H1 (cell line): Measurements from ENCODE around the gene TUBA4B. TPM values are rescaled to one million over a fixed set of nuclear protein-coding genes. Genes with fewer than 3 reads are reported as not detected.

ENCODE experiments used
- CTCF ChIA-PET: fragments of 300-600 bp; sonication (Branson Sonifier 250); formaldehyde crosslinking; loops from one replicate; lab custom pipeline; 2021; ENCODE audit not compliant: partially characterized antibody; lab: Charles Lee
- POLR2A ChIA-PET: fragments of 300-600 bp; sonication (Branson Sonifier 250); formaldehyde crosslinking; loops from one replicate; lab custom pipeline; 2021; ENCODE audit warnings: inconsistent platforms; ENCODE audit not compliant: partially characterized antibody; lab: Charles Lee
- DNase-seq, 2 experiments: peaks; one replicate each; pipeline versions ENCODE4 v3.0.0 to v3.0.0-alpha.2; 2010 to 2022; ENCODE audit warnings: low spot score in 2 of 2, low read depth in 1 of 2, mixed read lengths in 1 of 2
- FAIRE-seq: peaks from 2 replicates; lab custom pipeline; 2011; peaks lifted over from hg19 to GRCh38; lab: Jason Lieb, UNC
- H2AFZ ChIP-seq: 2 replicates; pipeline ENCODE4 v1.8.1; 2012; ENCODE audit warnings: low read length, inconsistent platforms
- H2AK5ac ChIP-seq: 2 replicates; pipeline ENCODE4 v1.6.1; 2013; ENCODE audit warnings: low read depth, low read length
- H2BK120ac ChIP-seq: replicated peaks from 2 replicates; pipeline ENCODE3; 2013; ENCODE audit warnings: low read depth, low read length, inconsistent platforms
- H2BK12ac ChIP-seq: 2 replicates; pipeline ENCODE4 v1.6.1; 2013; ENCODE audit warnings: low read depth, low read length
- H2BK15ac ChIP-seq: 2 replicates; pipeline ENCODE4 v1.6.1; 2013; ENCODE audit warnings: low read length
- H2BK20ac ChIP-seq: 2 replicates; pipeline ENCODE4 v1.6.1; 2013; ENCODE audit warnings: low read length
- H2BK5ac ChIP-seq: 2 replicates; pipeline ENCODE4 v1.6.1; 2013; ENCODE audit warnings: low read depth, low read length
- H3K14ac ChIP-seq: 2 replicates; pipeline ENCODE4 v1.6.1; 2013; ENCODE audit warnings: inconsistent platforms; ENCODE audit not compliant: insufficient read length
- H3K18ac ChIP-seq: 2 replicates; pipeline ENCODE4 v1.6.1; 2013; ENCODE audit warnings: low read length; ENCODE audit errors: extremely low read depth
- H3K23ac ChIP-seq: 2 replicates; pipeline ENCODE4 v1.6.1; 2013; ENCODE audit warnings: inconsistent platforms; ENCODE audit not compliant: insufficient read length
- H3K23me2 ChIP-seq: 2 replicates; pipeline ENCODE4 v1.6.1; 2013; ENCODE audit warnings: low read depth, low read length
- H3K27ac ChIP-seq: 2 replicates; pipeline ENCODE4 v1.6.1; 2011; ENCODE audit warnings: low read depth, low read length, inconsistent platforms
- H3K27me3 ChIP-seq, 4 experiments: replicated peaks in 1 of 4; 1 replicate in 1 of 4; 2 replicates in 3 of 4; pipeline versions ENCODE4 v1.6.1 to v1.8.1; 2011 to 2013; ENCODE audit warnings: low read length in 3 of 4, mild to moderate bottlenecking in 3 of 4, inconsistent platforms in 2 of 4, mixed read lengths in 2 of 4, moderate library complexity in 1 of 4; ENCODE audit not compliant: control insufficient read depth in 3 of 4, insufficient read depth in 3 of 4; ENCODE audit errors: extremely low read depth in 1 of 4
- H3K36me3 ChIP-seq, 4 experiments: 2 replicates each; pipeline versions ENCODE4 v1.6.1 to v1.8.1; 2011 to 2013; ENCODE audit warnings: mild to moderate bottlenecking in 4 of 4, low read length in 3 of 4, moderate library complexity in 2 of 4, control low read depth in 1 of 4, inconsistent platforms in 1 of 4; ENCODE audit not compliant: insufficient read depth in 4 of 4, control insufficient read depth in 2 of 4
- H3K4ac ChIP-seq: replicated peaks from 2 replicates; pipeline ENCODE3; 2013; ENCODE audit warnings: low read length, low read depth, mixed read lengths, inconsistent platforms; ENCODE audit not compliant: insufficient read length
- H3K4me1 ChIP-seq, 4 experiments: replicated peaks in 1 of 4; 1 replicate in 1 of 4; 2 replicates in 3 of 4; pipeline versions ENCODE4 v1.6.1 to v1.8.1; 2011 to 2013; ENCODE audit warnings: low read length in 3 of 4, inconsistent platforms in 2 of 4, mixed read lengths in 1 of 4; ENCODE audit not compliant: insufficient read depth in 4 of 4, control insufficient read depth in 3 of 4
- H3K4me2 ChIP-seq, 2 experiments: 2 replicates each; pipeline versions ENCODE4 v1.6.1 to v1.8.1; 2011 to 2013; ENCODE audit warnings: low read depth in 2 of 2, low read length in 2 of 2, control low read depth in 1 of 2, inconsistent platforms in 1 of 2, mild to moderate bottlenecking in 1 of 2; ENCODE audit not compliant: insufficient read depth in 1 of 2
- H3K4me3 ChIP-seq, 4 experiments: fragments of 200-600, 300-600 bp in 1 of 4; sonication (generic), shearing (Covaris generic), sonication (Bioruptor Twin) in 1 of 4; 2 replicates each; pipeline versions ENCODE4 v1.5.1 to v1.8.1; 2011 to 2016; ENCODE audit warnings: low read length in 4 of 4, low read depth in 3 of 4, control low read depth in 2 of 4, inconsistent platforms in 2 of 4, mild to moderate bottlenecking in 2 of 4, mixed read lengths in 1 of 4, moderate library complexity in 1 of 4; ENCODE audit not compliant: insufficient read depth in 2 of 4; ENCODE audit errors: extremely low read depth in 1 of 4
- H3K56ac ChIP-seq: replicated peaks from 2 replicates; pipeline ENCODE3; 2013; ENCODE audit warnings: low read depth, mild to moderate bottlenecking, mixed read lengths, low read length, inconsistent platforms; ENCODE audit not compliant: insufficient read length
- H3K79me1 ChIP-seq: 2 replicates; pipeline ENCODE4 v1.6.1; 2013; ENCODE audit warnings: low read depth, low read length, control low read depth
- H3K79me2 ChIP-seq, 2 experiments: 2 replicates each; pipeline versions ENCODE4 v1.6.1 to v1.8.1; 2012 to 2013; ENCODE audit warnings: low read length in 2 of 2, mild to moderate bottlenecking in 2 of 2, inconsistent platforms in 1 of 2; ENCODE audit not compliant: insufficient read depth in 2 of 2, control insufficient read depth in 1 of 2
- H3K9ac ChIP-seq, 4 experiments: replicated peaks in 1 of 4; 1 replicate in 1 of 4; 2 replicates in 3 of 4; pipeline versions ENCODE4 v1.6.1 to v1.8.1; 2011 to 2013; ENCODE audit warnings: low read depth in 3 of 4, low read length in 3 of 4, control low read depth in 2 of 4, mild to moderate bottlenecking in 2 of 4, moderate library complexity in 2 of 4, inconsistent platforms in 1 of 4; ENCODE audit errors: extremely low read depth in 1 of 4
- H3K9me3 ChIP-seq, 2 experiments: 2 replicates each; pipeline versions ENCODE4 v1.6.1 to v1.8.1; 2012 to 2013; ENCODE audit warnings: mild to moderate bottlenecking in 2 of 2, moderate library complexity in 2 of 2, control low read depth in 1 of 2, inconsistent platforms in 1 of 2, low read depth in 1 of 2, low read length in 1 of 2, mixed read lengths in 1 of 2; ENCODE audit not compliant: insufficient read depth in 2 of 2
- H4K20me1 ChIP-seq, 2 experiments: replicated peaks in 1 of 2; 2 replicates each; pipeline versions ENCODE3 to v1.8.1; 2011 to 2013; ENCODE audit warnings: inconsistent platforms in 2 of 2, low read length in 2 of 2, mild to moderate bottlenecking in 1 of 2; ENCODE audit not compliant: insufficient read depth in 2 of 2, control insufficient read depth in 1 of 2
- H4K5ac ChIP-seq: 2 replicates; pipeline ENCODE4 v1.6.1; 2013; ENCODE audit warnings: low read length, low read depth, mixed read lengths, inconsistent platforms; ENCODE audit not compliant: insufficient read length
- H4K8ac ChIP-seq: 2 replicates; pipeline ENCODE4 v1.8.0; 2013; ENCODE audit warnings: mild to moderate bottlenecking, moderate library complexity, low read length, inconsistent platforms; ENCODE audit not compliant: insufficient read depth; ENCODE audit errors: extremely low read depth
- H4K91ac ChIP-seq: replicated peaks from 2 replicates; pipeline ENCODE3; 2013; ENCODE audit warnings: low read length, mixed read lengths, inconsistent platforms; ENCODE audit not compliant: insufficient read length
- CHD2 ChIP-seq: IDR thresholded peaks from 2 replicates; pipeline ENCODE4 v1.6.1; 2012; ENCODE audit warnings: low read length, improper control_type of control experiment
- KDM5A ChIP-seq: fragments of 200-600 bp; IDR thresholded peaks from 2 replicates; pipeline ENCODE4 v1.7.1; 2012; ENCODE audit warnings: mild to moderate bottlenecking, low read length, inconsistent platforms, mixed read lengths
- WGBS, 2 experiments: shearing (Covaris generic) in 1 of 2; methylation state at CpG; one replicate each; pipeline versions ENCODE4 v1.1.6 to v1.1.7; 2013 to 2015; ENCODE audit warnings: low lambda C conversion rate in 2 of 2, mixed read lengths in 2 of 2, inconsistent platforms in 1 of 2, low coverage in 1 of 2, missing lambda C conversion rate in 1 of 2; ENCODE audit not compliant: insufficient replicate concordance in 2 of 2, insufficient coverage in 1 of 2, insufficient read length in 1 of 2; ENCODE audit errors: extremely low coverage in 1 of 2, missing lambda C conversion rate in 1 of 2; 5-methylcytosine and 5-hydroxymethylcytosine counted together
- polyA plus RNA-seq, 7 experiments: library from polyadenylated mRNA; depleted of rRNA in 3 of 7; stranded (reverse) in 5 of 7; unstranded in 2 of 7; fragments of >200 nt in 5 of 7; fragments of 200-250 nt in 2 of 7; gene quantifications; 1 replicate in 5 of 7; 2 replicates in 1 of 7; 4 replicates in 1 of 7; pipeline versions ENCODE4 v1.2.1 to v1.2.3, GENCODE V29; 2011 to 2013; ENCODE audit warnings: missing spikeins in 2 of 7, mixed read lengths in 2 of 7
- total RNA-seq: library from RNA; stranded (reverse); fragmentation: NEBNext Ultra II Directional; extraction: Animal tissue kit (Norgen Biotek cat#: 25700); gene quantifications from 2 replicates; pipeline ENCODE4 v1.2.1, GENCODE V29; 2021

TUBA4B gene
- total and polyA plus RNA-seq, 2 of the 8 experiments (the other 6 are each of a cell fraction or from before 2014, with no cell fraction given) = 0.08 to 0.24 TPM

DNA sequence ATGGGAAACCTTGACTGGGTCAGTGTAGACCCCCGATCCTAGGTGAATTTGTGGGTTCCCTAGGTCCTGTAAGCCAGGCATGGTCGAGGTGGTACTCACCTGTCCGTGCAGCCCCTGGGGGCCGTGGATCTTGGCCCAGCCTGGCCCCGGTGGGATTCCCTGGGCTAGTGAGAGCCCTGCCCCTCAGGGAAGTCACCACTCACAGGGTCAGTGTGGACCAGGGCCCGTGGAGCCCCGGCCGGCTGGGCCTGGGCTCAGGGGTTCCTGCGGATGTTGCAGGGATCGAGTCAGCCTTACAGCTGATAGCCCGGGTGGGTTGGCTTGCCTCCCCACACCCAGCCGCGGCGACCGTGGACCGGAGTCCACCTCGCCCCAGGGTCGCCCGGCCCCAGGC is 24.1 kb upstream of the TUBA4B start:
- WGBS, 2 experiments = 9% methylated on average over 17 of the region's 19 CpGs; no CpG with 5 or more reads in 1 of the 2 experiments
- CTCF ChIA-PET = interaction anchor here (0.7 to 4.9 kb wide), 5 partner anchors 16 to 65 kb away, joined by 3 to 23 read pairs (median 4); partner anchors contain the start of genes GLB1L and STK16
- H3K23me2 ChIP-seq = peaks cover 7% of the 10 kb centered on the region; the same call in 1 of the 2 replicates

More for the DNA sequence above, 24.1 kb upstream of the TUBA4B start:
- no peak overlapping the region for H2BK12ac ChIP-seq
- H4K5ac ChIP-seq = no peak overlapping the region
- peak overlapping the region; percentile 71; the same call in 1 of the 2 replicates for H3K27ac ChIP-seq
- H3K4me3 ChIP-seq = peak overlapping the region; percentile 82 to 97 (median 92)
- peaks cover 0 to 12% of the 10 kb centered on the region in 2 experiments; a peak in 2 of 4 replicates for H3K79me2 ChIP-seq
- H2AFZ ChIP-seq = no peak overlapping the region
- no peaks in the 10 kb centered on the region for H3K9me3 ChIP-seq
- TF ChIP-seq KDM5A (0 out of 2 replicates have a peak, but pooled peaks have one; percentile 30), CHD2 (no peak)
- no peak overlapping the region for H4K8ac ChIP-seq
- H4K91ac ChIP-seq = no peak overlapping the region
- H2BK120ac ChIP-seq = no peak overlapping the region
- POLR2A ChIA-PET = interaction anchor here (0.9 to 4.6 kb wide), 10 partner anchors 9 to 102 kb away, joined by 3 to 57 read pairs (median 8); partner anchors contain the start of genes ABCB6, CNPPD1, DNAJB2 and GLB1L
- H3K4ac ChIP-seq = peak overlapping the region; percentile 32
- H4K20me1 ChIP-seq = peaks cover 0 to 3% of the 10 kb centered on the region in 2 experiments
- no peak for FAIRE-seq
- DNase-seq = no peak
- H2BK15ac ChIP-seq = no peak overlapping the region
- H3K27me3 ChIP-seq = no peaks in the 10 kb centered on the region; a peak in 1 of 7 replicates
- peaks cover 0 to 6% (median 3%) of the 10 kb centered on the region in 4 experiments; a peak in 5 of 7 replicates for H3K4me1 ChIP-seq
- H3K56ac ChIP-seq = peak overlapping the region; percentile 52
- H3K4me2 ChIP-seq = peak overlapping the region; percentile 85 to 91
- H2BK5ac ChIP-seq = no peak overlapping the region; the same call in 1 of the 2 replicates
- H3K23ac ChIP-seq = no peak overlapping the region
- no peaks in the 10 kb centered on the region; the same call in 1 of the 2 replicates for H3K79me1 ChIP-seq
- H3K18ac ChIP-seq = no peak overlapping the region; the same call in 1 of the 2 replicates
- no peak overlapping the region for H3K14ac ChIP-seq
- no peak overlapping the region for H2BK20ac ChIP-seq
- peak overlapping the region; percentile 9 to 68 (median 41); a peak in 6 of 7 replicates for H3K9ac ChIP-seq
- no peak overlapping the region for H2AK5ac ChIP-seq
- peaks cover 18 to 48% (median 36%) of the 10 kb centered on the region in 4 experiments for H3K36me3 ChIP-seq
